Mammary epithelial cell (primary cell): ENCODE measurements around the gene ERG28.

ENCODE experiments used
- EZH2 ChIP-seq: IDR thresholded peaks from 2 replicates; pipeline ENCODE4 v1.6.1; 2012; ENCODE audit warnings: low read length, inconsistent platforms, borderline replicate concordance
- TF ChIP-seq, protein P1 (sequence below), 2 donors: IDR thresholded peaks in 1 of 2; conservative IDR thresholded peaks in 1 of 2; 2 replicates each; pipeline ENCODE4 v1.5.1; 2011 to 2012; ENCODE audit warnings: inconsistent platforms in 2 of 2, low read length in 2 of 2, mild to moderate bottlenecking in 2 of 2, control low read depth in 1 of 2, low read depth in 1 of 2; ENCODE audit not compliant: insufficient read depth in 1 of 2; ENCODE audit errors: extremely low read depth in 1 of 2

DNA sequence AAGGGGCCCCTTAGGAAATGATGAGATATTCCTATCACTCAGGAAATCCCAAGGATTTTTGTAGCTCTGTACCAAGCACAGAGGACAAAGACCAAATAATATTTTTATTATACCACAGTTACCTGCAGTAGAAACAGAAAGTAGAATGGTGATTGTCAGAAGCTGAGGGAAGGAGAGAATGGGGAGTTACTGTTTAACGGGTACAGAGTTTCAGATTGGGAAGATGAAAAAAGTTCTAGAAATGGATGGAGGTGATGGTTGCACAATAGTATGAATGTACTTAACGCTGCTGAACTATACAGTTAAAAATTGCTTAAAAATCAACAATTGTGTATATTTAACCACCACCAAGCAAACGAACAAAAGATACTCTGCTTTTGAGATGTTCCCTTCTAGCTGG, 58.2 kb downstream of the ERG28 start:
- TF ChIP-seq, protein P1, sequence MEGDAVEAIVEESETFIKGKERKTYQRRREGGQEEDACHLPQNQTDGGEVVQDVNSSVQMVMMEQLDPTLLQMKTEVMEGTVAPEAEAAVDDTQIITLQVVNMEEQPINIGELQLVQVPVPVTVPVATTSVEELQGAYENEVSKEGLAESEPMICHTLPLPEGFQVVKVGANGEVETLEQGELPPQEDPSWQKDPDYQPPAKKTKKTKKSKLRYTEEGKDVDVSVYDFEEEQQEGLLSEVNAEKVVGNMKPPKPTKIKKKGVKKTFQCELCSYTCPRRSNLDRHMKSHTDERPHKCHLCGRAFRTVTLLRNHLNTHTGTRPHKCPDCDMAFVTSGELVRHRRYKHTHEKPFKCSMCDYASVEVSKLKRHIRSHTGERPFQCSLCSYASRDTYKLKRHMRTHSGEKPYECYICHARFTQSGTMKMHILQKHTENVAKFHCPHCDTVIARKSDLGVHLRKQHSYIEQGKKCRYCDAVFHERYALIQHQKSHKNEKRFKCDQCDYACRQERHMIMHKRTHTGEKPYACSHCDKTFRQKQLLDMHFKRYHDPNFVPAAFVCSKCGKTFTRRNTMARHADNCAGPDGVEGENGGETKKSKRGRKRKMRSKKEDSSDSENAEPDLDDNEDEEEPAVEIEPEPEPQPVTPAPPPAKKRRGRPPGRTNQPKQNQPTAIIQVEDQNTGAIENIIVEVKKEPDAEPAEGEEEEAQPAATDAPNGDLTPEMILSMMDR (conservative IDR thresholded peaks at IDR 0.05 in 1 of 2, IDR thresholded peaks at IDR 0.05 in 1 of 2; ENCODE audit: extremely low read depth in 1 of 2, insufficient read depth in 1 of 2, low read depth in 1 of 2, low read length in 2 of 2): no peak
- no peak for TF ChIP-seq EZH2
